MCF 10A (cell line): Measurements from ENCODE around the gene ANKRD53. TPM values are rescaled to one million over a fixed set of nuclear protein-coding genes. Genes with fewer than 3 reads are reported as not detected.
"Not testable (repeated sequence)": the region's sequence is repeated elsewhere in the genome, so short reads cannot be mapped to it uniquely, and the experiment has no call there.

ENCODE experiments used
- BruUV-seq: library from RNA; stranded (reverse); fragments of 400-500 nt; replicated peaks from 2 replicates; lab custom pipeline; 2021; lab: Mats Ljungman, UMichigan
- CTCF ChIA-PET: fragments of 300-600 bp; sonication (Branson Sonifier 250); formaldehyde crosslinking; extraction: SDS; loops from one replicate; lab custom pipeline; 2021; ENCODE audit warnings: antibody characterized with exemption, inconsistent platforms; lab: Yijun Ruan, JAX
- POLR2A ChIA-PET: fragments of 300-600, 350-650 bp; sonication (Branson Sonifier 250); formaldehyde crosslinking; extraction: SDS; loops from one replicate; lab custom pipeline; 2020; ENCODE audit warnings: antibody characterized with exemption, inconsistent platforms; lab: Yijun Ruan, JAX
- DNase-seq: peaks from one replicate; pipeline ENCODE4 v3.0.0-alpha.2; 2018; ENCODE audit not compliant: unreplicated experiment
- H3K27ac Mint-ChIP-seq: one replicate; pipeline ENCODE4 v1.8.0; 2022; ENCODE audit warnings: mild to moderate bottlenecking, low read depth, mixed read lengths; ENCODE audit not compliant: unreplicated experiment
- H3K27me3 Mint-ChIP-seq: one replicate; pipeline ENCODE4 v1.8.0; 2022; ENCODE audit warnings: mixed read lengths; ENCODE audit not compliant: insufficient read depth, unreplicated experiment
- H3K36me3 Mint-ChIP-seq: one replicate; pipeline ENCODE4 v1.8.0; 2022; ENCODE audit warnings: mild to moderate bottlenecking, moderate library complexity, mixed read lengths; ENCODE audit not compliant: insufficient read depth, unreplicated experiment
- H3K4me1 Mint-ChIP-seq: one replicate; pipeline ENCODE4 v1.8.0; 2022; ENCODE audit warnings: mixed read lengths; ENCODE audit not compliant: insufficient read depth, unreplicated experiment
- H3K4me3 Mint-ChIP-seq: one replicate; pipeline ENCODE4 v1.8.0; 2022; ENCODE audit warnings: mild to moderate bottlenecking, moderate library complexity, mixed read lengths; ENCODE audit not compliant: unreplicated experiment
- H3K9me3 Mint-ChIP-seq: one replicate; pipeline ENCODE4 v1.8.0; 2022; ENCODE audit warnings: mixed read lengths; ENCODE audit not compliant: unreplicated experiment
- CTCF ChIP-seq: fragments of 200-600 bp; IDR thresholded peaks from one replicate; pipeline ENCODE4 v1.8.0; 2022; ENCODE audit warnings: antibody characterized with exemption, mild to moderate bottlenecking; ENCODE audit not compliant: unreplicated experiment
- intact Hi-C: fragments of 100-400 bp; cut with micrococcal nuclease; formaldehyde crosslinking; loops from 2 replicates; pipeline ENCODE4 v1.14.1; 2022
- total RNA-seq: library from RNA; stranded (reverse); gene quantifications from 2 replicates; pipeline ENCODE4 v1.2.3, GENCODE V29; 2022

ANKRD53 gene
- total RNA-seq, 1 experiment from 2014 or later, result not detected

- no peaks in the 10 kb centered on the region for H3K9me3 Mint-ChIP-seq
- ChIA-PET POLR2A (no interaction called here), CTCF (interaction anchor here (0.7 to 2.1 kb wide), 4 partner anchors 10 to 214 kb away, joined by 3 to 7 read pairs (median 4); no protein-coding TSS in a partner anchor)
- no TSS peak for BruUV-seq
- DNase-seq, result no peak
- no peaks in the 10 kb centered on the region for H3K27me3 Mint-ChIP-seq
- no peak for TF ChIP-seq CTCF
- H3K4me3 Mint-ChIP-seq, result no peak overlapping the region
- H3K27ac Mint-ChIP-seq, result no peak overlapping the region
- peaks cover 6% of the 10 kb centered on the region for H3K36me3 Mint-ChIP-seq
- H3K4me1 Mint-ChIP-seq, result peaks cover 5% of the 10 kb centered on the region
- intact Hi-C loops, result loop anchor here (5.0 kb wide), 1 partner anchor 137 kb away; no protein-coding TSS in a partner anchor
Measured at GRCh38 chr2:70999362-70999761, 20.9 kb downstream of the ANKRD53 start.

- BruUV-seq, H3K9me3 Mint-ChIP-seq, H3K27me3 Mint-ChIP-seq, POLR2A ChIA-PET, H3K4me3 Mint-ChIP-seq, H3K27ac Mint-ChIP-seq, DNase-seq, H3K4me1 Mint-ChIP-seq, H3K36me3 Mint-ChIP-seq: not testable (repeated sequence)
- CTCF ChIA-PET, result interaction anchor here (0.5 to 2.1 kb wide), 6 partner anchors 9 to 215 kb away, joined by 3 to 7 read pairs (median 3); no protein-coding TSS in a partner anchor
- intact Hi-C loops, result loop anchor here (5.0 kb wide), 1 partner anchor 138 kb away; no protein-coding TSS in a partner anchor
Measured at GRCh38 chr2:70999931-71000330, 21.5 kb downstream of the ANKRD53 start.

GRCh38 chr2:71000780-71001591 lies 22.6 kb downstream of the ANKRD53 start:
- peaks cover 2% of the 10 kb centered on the region for H3K36me3 Mint-ChIP-seq
- no peaks in the 10 kb centered on the region for H3K27me3 Mint-ChIP-seq
- peak overlapping the region; percentile 68 for H3K4me3 Mint-ChIP-seq
- no TSS peak for BruUV-seq
- POLR2A ChIA-PET, result interaction anchor here (0.6 kb wide), 2 partner anchors 67 to 273 kb away, joined by 3 read pairs; partner anchors contain the start of gene NAGK
- intact Hi-C loops, result no loop called here
- CTCF ChIA-PET, result interaction anchor here (0.6 to 2.3 kb wide), 22 partner anchors 10 to 1320 kb away, joined by 3 to 10 read pairs (median 3); no protein-coding TSS in a partner anchor
- H3K4me1 Mint-ChIP-seq, result no peaks in the 10 kb centered on the region
- H3K27ac Mint-ChIP-seq, result no peak overlapping the region
- DNase-seq, result peak; percentile 64
- no peaks in the 10 kb centered on the region for H3K9me3 Mint-ChIP-seq
- peak; percentile 82 for TF ChIP-seq CTCF

- ChIA-PET POLR2A (interaction anchor here (0.6 kb wide), 2 partner anchors 67 to 274 kb away, joined by 3 read pairs; partner anchors contain the start of gene NAGK), CTCF (interaction anchor here (0.5 to 2.3 kb wide), 24 partner anchors 9 to 1320 kb away, joined by 3 to 10 read pairs (median 3); no protein-coding TSS in a partner anchor)
- Mint-ChIP-seq H3K4me3 (no peak overlapping the region), H3K27me3 (no peaks in the 10 kb centered on the region), H3K27ac (no peak overlapping the region), H3K4me1 (no peaks in the 10 kb centered on the region), H3K9me3 (no peaks in the 10 kb centered on the region), H3K36me3 (no peaks in the 10 kb centered on the region)
- intact Hi-C loops, result no loop called here
- no peak for TF ChIP-seq CTCF
- DNase-seq, result no peak
- no TSS peak for BruUV-seq
Measured at GRCh38 chr2:71001592-71001927, 23.1 kb downstream of the ANKRD53 start.
